ENCODE measurements around the gene WDR37.

- TF ChIP-seq POLR2A (IDR thresholded peaks at IDR 0.05; ENCODE audit: low read length) (no peak), GATA1 (IDR thresholded peaks at IDR 0.05; ENCODE audit: low read depth, low read length) (no peak)
Measured at GRCh38 chr10:1138529-1138928, 82.3 kb downstream of the WDR37 start.

Measured in erythroblast (primary cell).